Right atrium auricular region (tissue), 2 donors: ENCODE results near the gene MSGN1. TPM values are rescaled to one million over a fixed set of nuclear protein-coding genes. Genes with fewer than 3 reads are reported as not detected.

Experiments
- DNase-seq: peaks from one replicate; pipeline ENCODE4 v3.0.0-alpha.2; 2019; ENCODE audit warnings: low spot score
- H3K27ac ChIP-seq, 2 donors: fragments of 200-600 bp; sonication (generic); 1 replicate in 1 of 2; 2 replicates in 1 of 2; pipeline ENCODE4 v1.5.1; 2016 to 2019
- H3K27me3 ChIP-seq, 2 donors: fragments of 200-600 bp; sonication (generic); one replicate each; pipeline versions ENCODE4 v1.5.1 to v1.6.0; 2017 to 2019
- H3K36me3 ChIP-seq: fragments of 200-600 bp; sonication (generic); one replicate; pipeline ENCODE4 v1.5.1; 2016
- H3K4me1 ChIP-seq, 2 donors: fragments of 200-600 bp; sonication (generic); one replicate each; pipeline versions ENCODE4 v1.5.1 to v1.6.0; 2017 to 2019
- H3K4me3 ChIP-seq, 2 donors: fragments of 200-600 bp; sonication (generic); 1 replicate in 1 of 2; 2 replicates in 1 of 2; pipeline ENCODE4 v1.5.1; 2017 to 2019; ENCODE audit warnings: mild to moderate bottlenecking in 1 of 2, moderate library complexity in 1 of 2
- H3K9me3 ChIP-seq, 2 donors: fragments of 200-600 bp; sonication (generic); one replicate each; pipeline ENCODE4 v1.5.1; 2019
- CTCF ChIP-seq, 2 donors: fragments of 200-600 bp; sonication (generic); IDR thresholded peaks; one replicate each; pipeline ENCODE4 v1.5.1; 2019; ENCODE audit warnings: antibody characterized with exemption in 2 of 2
- total RNA-seq, 2 donors: library from RNA; depleted of rRNA; stranded (reverse); fragments of >200 nt; gene quantifications; one replicate each; pipeline ENCODE4 v1.1.0, GENCODE V29; 2016

MSGN1 gene
- total RNA-seq, 2 donors from 2014 or later = not detected

- DNase-seq = no peak
- TF ChIP-seq CTCF (IDR thresholded peaks at IDR 0.05) = peak; percentile 89 to 90
Observed at GRCh38 chr2:17851731-17852585, 35.7 kb downstream of the MSGN1 start.

GRCh38 chr2:17853799-17854198 lies 37.5 kb downstream of the MSGN1 start:
- TF ChIP-seq CTCF (IDR thresholded peaks at IDR 0.05) = no peak
- no peak overlapping the region for H3K27ac ChIP-seq
- DNase-seq = no peak
- no peaks in the 10 kb centered on the region for H3K27me3 ChIP-seq
- H3K9me3 ChIP-seq = no peaks in the 10 kb centered on the region
- no peaks in the 10 kb centered on the region for H3K4me1 ChIP-seq
- no peaks in the 10 kb centered on the region for H3K36me3 ChIP-seq
- H3K4me3 ChIP-seq = no peak overlapping the region

More at GRCh38 chr2:17851731-17852585, 35.7 kb downstream of the MSGN1 start:
- H3K27me3 ChIP-seq = no peaks in the 10 kb centered on the region
- no peaks in the 10 kb centered on the region for H3K9me3 ChIP-seq
- no peaks in the 10 kb centered on the region for H3K36me3 ChIP-seq
- H3K27ac ChIP-seq = no peak overlapping the region
- no peaks in the 10 kb centered on the region for H3K4me1 ChIP-seq
- H3K4me3 ChIP-seq = no peak overlapping the region

- Histone ChIP-seq H3K9me3 (no peaks in the 10 kb centered on the region), H3K27ac (no peak overlapping the region), H3K36me3 (no peaks in the 10 kb centered on the region), H3K4me3 (no peak overlapping the region), H3K27me3 (no peaks in the 10 kb centered on the region), H3K4me1 (no peaks in the 10 kb centered on the region)
- DNase-seq = no peak
- no peak for TF ChIP-seq CTCF (IDR thresholded peaks at IDR 0.05)
Observed at GRCh38 chr2:17857021-17857420, 40.8 kb downstream of the MSGN1 start.

GRCh38 chr2:17858064-17858463 lies 41.8 kb downstream of the MSGN1 start:
- Histone ChIP-seq H3K27ac (no peak overlapping the region), H3K4me3 (no peak overlapping the region), H3K9me3 (no peaks in the 10 kb centered on the region), H3K27me3 (no peaks in the 10 kb centered on the region), H3K4me1 (no peaks in the 10 kb centered on the region), H3K36me3 (no peaks in the 10 kb centered on the region)
- DNase-seq = no peak
- no peak for TF ChIP-seq CTCF (IDR thresholded peaks at IDR 0.05)

- Histone ChIP-seq H3K27ac (no peak overlapping the region), H3K9me3 (no peaks in the 10 kb centered on the region), H3K4me1 (no peaks in the 10 kb centered on the region), H3K4me3 (no peak overlapping the region), H3K27me3 (no peaks in the 10 kb centered on the region), H3K36me3 (no peaks in the 10 kb centered on the region)
- no peak for DNase-seq
- no peak for TF ChIP-seq CTCF (IDR thresholded peaks at IDR 0.05)
Observed at GRCh38 chr2:17863539-17863938, 47.3 kb downstream of the MSGN1 start.
